C4-2B (cell line): ENCODE measurements around the gene OAS3.
"Not testable (repeated sequence)": the region's sequence is repeated elsewhere in the genome, so short reads cannot be mapped to it uniquely, and the experiment has no call there.

Experiments
- H3K27ac ChIP-seq: fragments of 450-650 bp; 2 replicates; pipeline ENCODE4 v1.5.1; 2017
- ZFX ChIP-seq: fragments of 450-650 bp; IDR thresholded peaks from 2 replicates; pipeline ENCODE4 v1.6.1; 2017
- TF ChIP-seq, protein P1 (sequence below): fragments of 450-650 bp; conservative IDR thresholded peaks from 2 replicates; pipeline ENCODE4 v1.5.1; 2017; ENCODE audit warnings: mild to moderate bottlenecking

The OAS3 gene

DNA sequence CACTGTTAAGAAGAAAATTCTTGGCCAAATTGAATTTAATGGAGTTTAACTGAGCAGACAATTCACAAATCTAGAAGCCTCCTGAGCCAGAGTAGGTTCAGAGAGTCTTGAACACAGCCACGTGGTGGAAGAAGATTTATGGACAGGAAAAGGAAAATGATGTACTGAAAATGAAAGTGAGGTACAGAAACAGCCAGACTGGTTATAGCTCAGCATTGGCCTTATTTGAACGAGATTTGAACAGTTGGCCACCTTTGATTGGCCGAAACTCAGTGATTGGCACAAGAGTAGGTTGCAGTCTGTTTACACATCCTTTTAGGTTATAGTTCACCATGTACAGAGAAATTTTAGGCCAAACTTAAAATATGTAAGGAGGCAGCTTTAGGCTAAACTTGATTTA lies 50.0 kb downstream of the OAS3 start:
- H3K27ac ChIP-seq = no peak overlapping the region
- TF ChIP-seq, protein P1, sequence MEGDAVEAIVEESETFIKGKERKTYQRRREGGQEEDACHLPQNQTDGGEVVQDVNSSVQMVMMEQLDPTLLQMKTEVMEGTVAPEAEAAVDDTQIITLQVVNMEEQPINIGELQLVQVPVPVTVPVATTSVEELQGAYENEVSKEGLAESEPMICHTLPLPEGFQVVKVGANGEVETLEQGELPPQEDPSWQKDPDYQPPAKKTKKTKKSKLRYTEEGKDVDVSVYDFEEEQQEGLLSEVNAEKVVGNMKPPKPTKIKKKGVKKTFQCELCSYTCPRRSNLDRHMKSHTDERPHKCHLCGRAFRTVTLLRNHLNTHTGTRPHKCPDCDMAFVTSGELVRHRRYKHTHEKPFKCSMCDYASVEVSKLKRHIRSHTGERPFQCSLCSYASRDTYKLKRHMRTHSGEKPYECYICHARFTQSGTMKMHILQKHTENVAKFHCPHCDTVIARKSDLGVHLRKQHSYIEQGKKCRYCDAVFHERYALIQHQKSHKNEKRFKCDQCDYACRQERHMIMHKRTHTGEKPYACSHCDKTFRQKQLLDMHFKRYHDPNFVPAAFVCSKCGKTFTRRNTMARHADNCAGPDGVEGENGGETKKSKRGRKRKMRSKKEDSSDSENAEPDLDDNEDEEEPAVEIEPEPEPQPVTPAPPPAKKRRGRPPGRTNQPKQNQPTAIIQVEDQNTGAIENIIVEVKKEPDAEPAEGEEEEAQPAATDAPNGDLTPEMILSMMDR = no peak
- TF ChIP-seq ZFX = no peak

- not testable (repeated sequence) for H3K27ac ChIP-seq
Observed at GRCh38 chr12:112988823-112989385, 50.6 kb downstream of the OAS3 start.

- no peak for TF ChIP-seq ZFX
- TF ChIP-seq, protein P1 = no peak
- H3K27ac ChIP-seq = no peak overlapping the region
Observed at GRCh38 chr12:112989806-112990205, 51.5 kb downstream of the OAS3 start.

GRCh38 chr12:112992541-112993398 lies 54.5 kb downstream of the OAS3 start:
- TF ChIP-seq ZFX = no peak
- TF ChIP-seq, protein P1 = peak; percentile 97
- no peak overlapping the region for H3K27ac ChIP-seq

DNA sequence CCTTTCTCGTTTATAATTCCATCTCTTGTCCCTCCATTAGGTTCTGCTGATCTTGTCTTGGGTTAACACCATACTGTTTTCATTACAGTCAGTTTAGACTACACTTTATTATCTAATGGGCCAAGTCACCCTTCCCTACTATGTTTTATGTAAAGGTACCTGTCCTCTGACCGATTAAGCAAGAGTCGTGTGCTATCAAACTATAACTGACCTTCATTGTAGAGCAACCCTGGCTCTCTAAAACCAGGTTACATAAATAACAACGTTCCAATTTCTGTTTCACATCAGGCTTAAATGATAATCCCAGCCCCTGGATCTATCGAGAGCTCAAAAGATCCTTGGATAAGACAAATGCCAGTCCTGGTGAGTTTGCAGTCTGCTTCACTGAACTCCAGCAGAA lies 56.7 kb downstream of the OAS3 start:
- H3K27ac ChIP-seq = no peak overlapping the region
- TF ChIP-seq ZFX = no peak
- TF ChIP-seq, protein P1 = no peak

DNA sequence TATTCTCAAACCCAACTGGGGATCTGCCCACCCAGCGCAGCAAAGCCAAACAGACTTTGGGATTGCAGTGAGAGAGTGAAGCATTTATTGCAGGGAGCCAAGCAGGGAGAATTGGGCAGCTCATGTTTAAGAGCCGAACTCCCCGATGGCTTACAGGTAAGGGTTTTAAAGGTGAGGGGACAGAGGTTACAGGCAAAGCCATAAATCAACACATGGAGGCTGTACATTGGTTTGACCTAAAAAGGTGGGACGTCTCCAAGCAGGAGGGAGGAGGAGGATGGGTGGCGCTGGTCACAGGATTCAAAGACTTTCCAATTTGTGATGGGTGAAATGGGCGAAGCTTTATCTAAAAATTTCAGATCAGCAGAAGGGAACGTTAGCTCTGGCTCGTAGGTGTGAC lies 58.2 kb downstream of the OAS3 start:
- no peak overlapping the region for H3K27ac ChIP-seq
- TF ChIP-seq ZFX = no peak
- TF ChIP-seq, protein P1 = no peak

- no peak overlapping the region for H3K27ac ChIP-seq
- no peak for TF ChIP-seq ZFX
- TF ChIP-seq, protein P1 = no peak
Observed at GRCh38 chr12:112997506-112997905, 59.2 kb downstream of the OAS3 start.
